Transverse colon (tissue), 4 donors: Measurements from ENCODE around the gene SERPINB6. TPM values are rescaled to one million over a fixed set of nuclear protein-coding genes. Genes with fewer than 3 reads are reported as not detected.

Experiments used
- DNase-seq: peaks from one replicate; pipeline ENCODE4 v3.0.0-alpha.2; 2019
- H3K27ac ChIP-seq, 4 donors: fragments of 200-600 bp; sonication (generic); 2 replicates each; pipeline ENCODE4 v1.5.1; 2016 to 2018; ENCODE audit warnings: inconsistent platforms in 4 of 4
- H3K27me3 ChIP-seq: fragments of 200-600 bp; sonication (generic); 2 replicates; pipeline ENCODE4 v1.5.1; 2017; ENCODE audit warnings: inconsistent platforms
- H3K36me3 ChIP-seq, 4 donors: fragments of 200-600 bp; sonication (generic); 2 replicates each; pipeline ENCODE4 v1.5.1; 2017 to 2019; ENCODE audit warnings: inconsistent platforms in 4 of 4
- H3K4me1 ChIP-seq, 4 donors: fragments of 200-600 bp; sonication (generic); 2 replicates each; pipeline ENCODE4 v1.5.1; 2017 to 2020; ENCODE audit warnings: inconsistent platforms in 4 of 4
- H3K4me3 ChIP-seq, 4 donors: fragments of 200-600 bp; sonication (generic); 1 replicate in 1 of 4; 2 replicates in 3 of 4; pipeline versions ENCODE4 v1.5.1 to v1.6.1; 2017 to 2019; ENCODE audit warnings: inconsistent platforms in 4 of 4
- H3K9me3 ChIP-seq, 2 donors: fragments of 200-600 bp; sonication (generic); 2 replicates each; pipeline ENCODE4 v1.5.1; 2017 to 2019; ENCODE audit warnings: inconsistent platforms in 2 of 2
- EP300 ChIP-seq: sonication (generic); formaldehyde crosslinking; IDR thresholded peaks from one replicate; pipeline ENCODE4 v1.6.1; 2017; ENCODE audit warnings: antibody characterized with exemption, low read depth
- POLR2A ChIP-seq: fragments of 450-650 bp; IDR thresholded peaks from one replicate; pipeline ENCODE4 v1.6.1; 2016; ENCODE audit warnings: antibody characterized with exemption, mild to moderate bottlenecking, moderate library complexity
- POLR2AphosphoS5 ChIP-seq, 3 donors: sonication (generic); formaldehyde crosslinking; IDR thresholded peaks; one replicate each; pipeline ENCODE4 v1.6.1; 2016; ENCODE audit warnings: antibody characterized with exemption in 3 of 3
- WGBS, 2 donors: methylation state at CpG; one replicate each; pipeline ENCODE4 v1.1.5; 2018; ENCODE audit warnings: low coverage in 1 of 2; 5-methylcytosine and 5-hydroxymethylcytosine counted together
- in situ Hi-C, 4 donors: fragments of 200-750 bp; cut with MboI; loops; one replicate each; pipeline versions ENCODE4 v1.15.0 to v1.15.1; 2017; ENCODE audit warnings: low sequenced_read_pairs in 3 of 4, low pct_ligation_motif_present in 1 of 4, low pct_unique_long_range_greater_than_20kb in 1 of 4
- intact Hi-C: fragments of 100-400 bp; cut with DNase I; formaldehyde crosslinking; loops from one replicate; pipeline ENCODE4 v1.15.1; 2023; ENCODE audit warnings: low total_unique reads
- total RNA-seq, 4 donors: library from RNA; depleted of rRNA; stranded (reverse); fragments of >200 nt; gene quantifications; one replicate each; pipeline ENCODE4 v1.1.0, GENCODE V29; 2016
- TF ChIP-seq, protein P1 (sequence below), 5 experiments: fragments of 200-600 bp in 3 of 5; fragments of 450-650 bp in 2 of 5; sonication (generic) in 3 of 5; IDR thresholded peaks; 1 replicate in 2 of 5; 2 replicates in 3 of 5; pipeline ENCODE4 v1.5.1; 2016 to 2017; ENCODE audit warnings: antibody characterized with exemption in 5 of 5, inconsistent platforms in 3 of 5, mild to moderate bottlenecking in 2 of 5, moderate library complexity in 1 of 5

SERPINB6 gene
- total RNA-seq, 4 donors from 2014 or later: 134 to 276 (median 170) TPM

DNA sequence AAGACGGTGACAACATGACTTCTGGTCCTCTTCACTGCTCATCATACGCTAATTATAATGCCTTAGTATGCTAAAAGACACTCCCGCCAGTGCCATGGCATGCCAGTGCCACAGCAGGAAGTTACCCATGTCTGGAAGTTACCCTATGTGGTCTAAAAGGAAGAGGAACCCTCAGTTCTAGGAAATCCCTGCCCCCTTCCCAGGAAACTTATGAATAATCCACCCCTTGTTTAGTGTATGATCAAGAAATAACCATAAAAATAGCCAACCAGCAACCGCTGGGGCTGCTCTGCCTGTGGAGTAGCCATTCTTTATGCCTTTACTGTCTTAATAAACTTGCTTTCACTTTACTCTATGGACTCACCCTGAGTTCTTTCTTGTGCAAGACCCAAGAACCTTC lies 52.4 kb downstream of the SERPINB6 start:
- intact Hi-C loops: no loop called here
- in situ Hi-C loops: no loop called here
- no peak for DNase-seq
- Histone ChIP-seq H3K4me1 (peaks cover 0 to 6% (median 3%) of the 10 kb centered on the region in 4 donors), H3K27ac (no peak overlapping the region), H3K27me3 (no peaks in the 10 kb centered on the region), H3K36me3 (no peaks in the 10 kb centered on the region), H3K4me3 (no peak overlapping the region), H3K9me3 (no peaks in the 10 kb centered on the region)
- 50 to 86% methylated on average over 1 to 4 of the region's 4 CpGs for WGBS, 2 donors
- TF ChIP-seq EP300 (no peak), POLR2AphosphoS5 (IDR thresholded peaks at IDR 0.05) (no peak), POLR2A (no peak)
- TF ChIP-seq, protein P1, sequence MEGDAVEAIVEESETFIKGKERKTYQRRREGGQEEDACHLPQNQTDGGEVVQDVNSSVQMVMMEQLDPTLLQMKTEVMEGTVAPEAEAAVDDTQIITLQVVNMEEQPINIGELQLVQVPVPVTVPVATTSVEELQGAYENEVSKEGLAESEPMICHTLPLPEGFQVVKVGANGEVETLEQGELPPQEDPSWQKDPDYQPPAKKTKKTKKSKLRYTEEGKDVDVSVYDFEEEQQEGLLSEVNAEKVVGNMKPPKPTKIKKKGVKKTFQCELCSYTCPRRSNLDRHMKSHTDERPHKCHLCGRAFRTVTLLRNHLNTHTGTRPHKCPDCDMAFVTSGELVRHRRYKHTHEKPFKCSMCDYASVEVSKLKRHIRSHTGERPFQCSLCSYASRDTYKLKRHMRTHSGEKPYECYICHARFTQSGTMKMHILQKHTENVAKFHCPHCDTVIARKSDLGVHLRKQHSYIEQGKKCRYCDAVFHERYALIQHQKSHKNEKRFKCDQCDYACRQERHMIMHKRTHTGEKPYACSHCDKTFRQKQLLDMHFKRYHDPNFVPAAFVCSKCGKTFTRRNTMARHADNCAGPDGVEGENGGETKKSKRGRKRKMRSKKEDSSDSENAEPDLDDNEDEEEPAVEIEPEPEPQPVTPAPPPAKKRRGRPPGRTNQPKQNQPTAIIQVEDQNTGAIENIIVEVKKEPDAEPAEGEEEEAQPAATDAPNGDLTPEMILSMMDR (IDR thresholded peaks at IDR 0.05): no peak

DNA sequence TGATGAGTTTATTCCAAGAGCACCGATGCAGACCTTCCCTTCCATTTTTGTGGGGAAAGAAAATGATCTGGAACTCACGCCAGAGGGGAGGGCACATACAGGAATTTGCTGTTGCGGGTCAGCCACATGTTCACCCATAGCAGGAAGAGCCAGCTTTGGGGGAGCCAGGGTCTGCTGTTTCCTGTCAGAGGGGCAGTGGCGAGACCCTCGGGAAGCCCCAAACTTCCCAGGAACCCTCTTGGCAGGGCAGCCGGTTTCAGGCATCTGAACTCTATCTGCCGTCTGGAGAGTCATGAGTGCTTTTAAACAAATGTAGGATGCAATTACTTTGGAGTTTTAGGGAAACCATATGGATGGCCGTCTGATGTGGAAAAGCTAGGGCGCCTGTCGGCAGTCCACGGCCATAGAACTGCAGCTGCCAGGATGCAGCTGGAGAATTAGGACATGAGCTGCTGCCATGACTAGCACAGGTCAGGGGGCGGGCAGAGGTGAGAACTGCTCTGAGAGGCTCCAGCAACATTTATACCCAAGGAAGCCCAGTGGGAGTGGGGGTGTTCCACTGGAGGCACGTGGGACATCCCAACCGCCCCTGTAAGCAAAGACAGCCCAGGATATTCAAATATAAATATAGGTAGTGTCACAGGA lies 53.4 kb downstream of the SERPINB6 start:
- H3K27ac ChIP-seq: no peak overlapping the region
- WGBS, 2 donors: 63 to 82% methylated on average over 5 to 14 of the region's 14 CpGs
- no peak for DNase-seq
- in situ Hi-C loops (no loop called here), intact Hi-C loops (no loop called here)
- no peak overlapping the region for H3K4me3 ChIP-seq
- TF ChIP-seq, protein P1 (IDR thresholded peaks at IDR 0.05): no peak
- TF ChIP-seq POLR2A: no peak
- TF ChIP-seq EP300: no peak
- no peak for TF ChIP-seq POLR2AphosphoS5 (IDR thresholded peaks at IDR 0.05)
- H3K4me1 ChIP-seq: peaks cover 0 to 8% (median 3%) of the 10 kb centered on the region in 4 donors
- H3K9me3 ChIP-seq: no peaks in the 10 kb centered on the region
- H3K36me3 ChIP-seq: no peaks in the 10 kb centered on the region
- H3K27me3 ChIP-seq: no peaks in the 10 kb centered on the region

DNA sequence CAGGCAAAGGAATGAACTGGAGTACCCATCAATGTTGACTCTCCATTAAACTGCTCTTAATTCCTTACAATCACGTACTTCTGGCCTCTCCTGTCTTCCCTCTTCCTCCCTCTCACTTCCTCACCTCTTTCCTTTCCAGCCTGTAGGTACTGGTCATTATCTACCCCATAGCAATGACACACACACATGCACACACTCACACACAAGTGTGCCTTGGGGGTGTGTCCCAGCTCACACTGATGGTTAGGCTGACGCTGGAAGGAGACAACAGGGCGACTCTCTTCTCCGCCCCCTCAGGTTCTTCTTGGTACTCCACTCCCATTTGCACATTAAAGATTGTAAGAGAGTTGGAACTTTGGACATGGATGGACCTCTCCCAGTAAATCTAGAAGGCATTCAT lies 54.3 kb downstream of the SERPINB6 start:
- no peak for DNase-seq
- H3K9me3 ChIP-seq: no peaks in the 10 kb centered on the region
- H3K27me3 ChIP-seq: no peaks in the 10 kb centered on the region
- H3K27ac ChIP-seq: no peak overlapping the region
- 33 to 50% methylated on average over 1 to 4 of the region's 4 CpGs for WGBS, 2 donors
- H3K36me3 ChIP-seq: no peaks in the 10 kb centered on the region
- peaks cover 0 to 8% (median 3%) of the 10 kb centered on the region in 4 donors for H3K4me1 ChIP-seq
- intact Hi-C loops: no loop called here
- H3K4me3 ChIP-seq: no peak overlapping the region
- TF ChIP-seq, protein P1 (IDR thresholded peaks at IDR 0.05): peak in 3 of 5 experiments; percentile 11 to 46 (median 22)
- TF ChIP-seq POLR2AphosphoS5 (IDR thresholded peaks at IDR 0.05): no peak
- in situ Hi-C loops: no loop called here

DNA sequence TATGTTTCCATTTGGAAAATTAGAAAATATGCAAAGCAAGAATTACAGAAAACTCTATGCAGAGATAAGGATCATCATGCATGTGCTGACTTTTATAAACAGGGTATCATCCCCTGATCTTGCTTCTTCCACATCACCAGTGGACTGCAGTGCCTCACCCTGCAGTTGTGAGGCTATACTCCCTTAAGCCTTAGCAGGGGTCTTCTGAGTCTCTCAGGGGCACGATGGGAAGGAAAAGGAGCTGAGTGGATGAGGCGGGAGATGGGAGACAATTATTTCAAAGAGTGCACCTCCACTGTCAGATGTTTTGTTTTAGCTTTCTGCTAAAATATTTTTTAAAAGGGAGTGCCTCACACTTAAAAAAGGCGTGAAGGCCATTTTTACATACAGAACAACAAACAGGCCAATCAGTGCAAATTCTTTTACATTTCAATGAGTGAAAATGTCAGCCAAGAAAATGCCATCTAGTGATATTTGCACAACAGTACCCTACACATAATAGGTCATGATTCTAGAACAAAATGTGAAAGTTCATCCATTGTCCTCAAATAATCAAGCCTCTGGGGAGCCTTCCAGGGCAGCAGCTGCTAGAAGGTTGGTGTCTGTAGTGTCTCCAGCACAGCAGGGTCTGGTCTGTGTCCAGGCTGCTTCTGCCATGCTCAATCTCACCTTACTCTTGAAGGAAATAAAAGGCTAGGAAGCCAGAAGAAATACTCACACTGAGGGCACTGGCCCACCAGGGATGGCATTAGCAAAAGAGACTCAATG lies 55.0 kb downstream of the SERPINB6 start:
- WGBS, 2 donors: 73 to 75% methylated on average over 3 of the region's 3 CpGs
- Histone ChIP-seq H3K9me3 (no peaks in the 10 kb centered on the region), H3K36me3 (no peaks in the 10 kb centered on the region), H3K27ac (no peak overlapping the region), H3K4me3 (no peak overlapping the region), H3K27me3 (no peaks in the 10 kb centered on the region), H3K4me1 (peaks cover 0 to 8% (median 3%) of the 10 kb centered on the region in 4 donors)
- in situ Hi-C loops: no loop called here
- TF ChIP-seq POLR2A: no peak
- TF ChIP-seq, protein P1 (IDR thresholded peaks at IDR 0.05): no peak
- no peak for TF ChIP-seq EP300
- no peak for TF ChIP-seq POLR2AphosphoS5 (IDR thresholded peaks at IDR 0.05)
- intact Hi-C loops: no loop called here
- no peak for DNase-seq
